GM15510 (cell line): ENCODE results near the gene R3HDM2.

Experiments
- POLR2A ChIP-seq: IDR thresholded peaks from 3 replicates; pipeline ENCODE4 v1.6.1; 2011; ENCODE audit warnings: borderline replicate concordance; ENCODE audit not compliant: insufficient read length; ENCODE audit errors: extremely low read depth

The R3HDM2 gene

GRCh38 chr12:57343703-57344378, 87.0 kb downstream of the R3HDM2 start:
- TF ChIP-seq POLR2A: no peak

DNA sequence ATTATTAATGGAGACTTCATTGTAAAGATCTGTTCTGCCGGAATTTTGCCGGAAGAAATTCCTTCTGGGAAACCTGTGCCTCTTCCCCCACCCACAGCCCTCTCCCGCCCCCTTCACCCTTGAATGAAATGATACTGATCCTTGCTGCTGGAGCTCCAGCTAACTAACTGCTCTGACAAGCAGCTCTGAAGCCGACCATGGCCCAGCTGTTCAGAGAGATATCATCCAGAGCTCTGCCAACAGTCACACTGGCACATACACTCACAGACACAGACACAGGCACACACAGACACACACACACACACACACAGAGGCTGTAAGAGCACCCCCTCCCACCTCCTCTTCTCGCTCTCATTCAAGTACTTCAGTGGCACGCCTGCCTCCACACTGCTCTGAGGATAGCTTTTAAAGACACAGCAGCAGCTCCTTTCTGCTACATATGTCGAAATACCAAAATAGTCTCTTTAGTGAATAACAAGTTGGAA, 88.6 kb downstream of the R3HDM2 start:
- TF ChIP-seq POLR2A: no peak

GRCh38 chr12:57341275-57341990, 89.4 kb downstream of the R3HDM2 start:
- TF ChIP-seq POLR2A: no peak

DNA sequence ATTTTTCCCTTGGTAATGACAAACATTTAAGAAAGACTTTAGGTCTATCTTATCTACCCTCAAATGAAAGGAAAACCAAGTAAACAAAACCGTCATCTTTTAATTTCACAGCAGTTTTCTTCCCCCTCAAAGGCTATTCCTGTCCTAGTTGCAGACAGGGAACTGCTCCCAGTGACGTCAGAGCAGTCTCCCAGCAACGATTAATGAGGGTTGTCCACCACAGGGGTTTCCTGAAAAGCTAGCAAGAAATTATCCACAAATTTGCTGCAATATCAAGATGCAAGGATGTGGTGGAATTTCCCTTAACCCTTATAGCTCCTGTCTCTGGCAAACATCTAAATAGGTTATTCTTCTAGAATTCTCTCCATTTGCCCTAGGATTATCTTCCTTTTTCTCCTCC, 90.7 kb downstream of the R3HDM2 start:
- no peak for TF ChIP-seq POLR2A

DNA sequence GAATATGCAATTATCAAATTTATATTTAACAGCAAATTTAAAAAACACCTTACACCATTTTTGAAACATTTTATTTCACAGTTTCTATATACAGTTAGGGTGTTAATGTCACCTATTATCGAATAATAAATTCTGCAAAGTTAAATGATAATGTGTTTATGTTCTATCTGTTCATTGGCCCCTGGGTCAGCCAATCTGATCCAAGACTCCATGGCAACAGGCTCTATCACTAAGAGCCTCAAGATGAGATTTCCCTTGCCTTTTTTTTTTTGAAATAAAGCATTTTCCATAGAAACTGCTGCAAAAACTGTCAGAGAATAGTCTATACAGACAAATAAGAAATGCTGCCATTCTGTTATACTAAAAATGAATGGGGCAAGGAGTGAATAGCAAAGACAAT, 96.6 kb downstream of the R3HDM2 start:
- no peak for TF ChIP-seq POLR2A

- TF ChIP-seq POLR2A: no peak
Observed at GRCh38 chr12:57332646-57333312, 98.1 kb downstream of the R3HDM2 start.

GRCh38 chr12:57330992-57331391, 99.9 kb downstream of the R3HDM2 start:
- TF ChIP-seq POLR2A: no peak

DNA sequence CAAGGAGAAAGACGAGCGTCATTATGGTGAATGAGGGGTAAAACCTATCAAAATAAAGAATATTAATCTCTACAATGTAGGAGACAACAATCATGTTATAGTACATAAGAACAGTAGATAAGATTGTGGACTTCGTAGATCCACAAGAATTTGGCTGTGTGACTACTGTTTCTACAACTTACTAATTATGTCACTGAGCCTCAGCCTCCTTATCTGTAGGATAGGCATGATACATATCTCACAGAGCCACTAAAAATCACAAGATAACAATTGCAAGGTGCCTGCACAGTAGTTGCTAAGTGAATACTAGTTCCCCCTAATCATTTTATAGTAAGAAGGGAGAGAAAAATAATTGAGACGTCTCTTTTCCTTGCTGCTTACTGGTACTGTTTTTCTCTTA, 101.6 kb downstream of the R3HDM2 start:
- no peak for TF ChIP-seq POLR2A

DNA sequence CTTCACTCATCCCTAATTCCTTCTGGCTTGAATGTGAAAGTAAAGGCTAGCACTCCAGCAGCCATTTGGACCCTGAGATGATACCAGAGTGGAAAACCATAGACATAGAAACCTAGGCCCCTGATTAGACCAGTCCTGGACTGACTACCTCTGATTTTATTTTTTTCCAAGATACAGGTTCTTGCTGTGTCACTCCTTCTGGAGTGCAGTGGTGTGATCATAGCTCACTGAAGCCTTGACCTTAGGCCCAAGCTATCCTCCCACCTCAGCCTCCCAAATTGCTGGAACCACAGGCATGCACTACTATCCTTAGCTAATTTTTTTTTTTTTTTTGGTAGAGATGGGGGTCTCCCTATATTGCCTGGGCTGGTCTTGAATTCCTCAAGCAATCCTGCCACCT, 105.4 kb downstream of the R3HDM2 start:
- no peak for TF ChIP-seq POLR2A

DNA sequence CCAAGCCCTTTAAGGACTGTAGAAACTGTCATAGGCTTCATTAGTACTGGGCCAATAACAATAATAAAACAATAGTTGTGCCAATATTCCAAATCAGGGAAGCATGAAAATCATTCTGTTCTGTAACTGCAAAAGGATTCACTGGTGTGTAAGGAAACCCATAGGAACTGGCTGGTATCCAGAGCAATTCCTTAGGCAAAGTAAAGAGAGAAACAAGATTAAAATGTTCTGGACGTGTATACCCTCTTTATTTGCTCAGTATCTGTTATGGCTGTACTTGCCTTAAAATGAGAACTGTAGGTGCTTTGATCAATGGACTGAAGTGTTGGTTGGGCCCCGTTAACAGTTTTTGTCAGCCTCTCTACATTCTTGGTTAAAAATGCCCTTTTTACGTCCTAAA, 107.4 kb downstream of the R3HDM2 start:
- no peak for TF ChIP-seq POLR2A

DNA sequence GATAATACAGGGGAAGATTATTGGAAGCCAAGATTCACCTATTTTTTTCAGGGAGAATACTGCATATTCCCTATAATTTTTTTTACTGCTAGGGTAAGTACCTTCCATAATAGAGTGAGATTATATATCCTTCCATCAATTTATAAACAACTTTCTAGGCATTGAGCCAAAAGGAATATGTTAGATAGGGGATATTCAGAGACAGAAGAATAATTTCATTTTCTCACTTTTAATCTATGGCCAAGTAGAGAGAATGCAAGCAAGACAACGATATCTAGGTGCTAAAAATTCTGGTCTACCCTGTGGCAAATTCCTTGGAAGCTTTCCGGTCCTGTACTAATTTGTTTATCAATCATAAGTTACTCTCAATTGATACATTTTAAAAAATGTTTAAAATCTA, 110.2 kb downstream of the R3HDM2 start:
- TF ChIP-seq POLR2A: no peak

- TF ChIP-seq POLR2A: no peak
Observed at GRCh38 chr12:57319678-57320469, 111.0 kb downstream of the R3HDM2 start.

DNA sequence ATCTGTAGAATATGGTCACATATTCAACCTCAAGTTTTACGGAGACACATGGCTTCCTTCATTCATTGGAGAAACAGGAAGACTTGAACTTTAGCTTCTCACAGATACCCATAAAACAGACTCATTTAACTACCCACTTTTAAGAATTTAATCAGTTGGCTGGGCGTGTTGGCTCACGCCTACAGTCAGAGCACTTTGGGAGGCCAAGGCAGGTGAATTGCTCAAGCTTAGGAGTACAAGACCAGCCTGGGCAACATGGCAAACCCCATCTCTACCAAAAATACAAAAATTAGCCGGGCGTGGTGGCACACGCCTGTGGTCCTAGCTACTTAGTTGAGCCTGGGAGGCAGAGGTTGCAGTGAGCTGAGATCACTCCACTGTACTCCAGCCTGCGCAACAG, 115.2 kb downstream of the R3HDM2 start:
- TF ChIP-seq POLR2A: no peak

DNA sequence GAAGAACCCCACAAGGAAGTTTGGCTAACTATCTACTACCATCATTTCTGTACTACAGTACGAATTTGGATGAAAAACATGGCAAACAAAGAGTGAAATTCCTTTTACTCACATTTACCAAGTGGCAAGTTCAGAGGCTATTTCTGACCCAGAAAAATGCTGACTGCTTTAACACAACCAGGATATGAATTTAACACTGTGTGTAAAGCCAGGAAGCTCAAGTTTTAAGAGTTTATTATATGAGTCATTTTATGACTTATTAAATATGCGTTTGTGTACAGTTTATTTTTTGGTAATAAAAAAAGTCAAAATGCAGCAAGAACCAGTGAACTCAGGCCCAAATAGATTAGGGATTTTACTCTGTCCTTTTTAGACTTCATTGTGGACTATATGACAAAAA, 121.4 kb downstream of the R3HDM2 start:
- TF ChIP-seq POLR2A: no peak
